ENCODE results near the gene DUS1L. TPM values are rescaled to one million over a fixed set of nuclear protein-coding genes. Genes with fewer than 3 reads are reported as not detected.

The DUS1L gene
- total RNA-seq, 1 experiment from 2014 or later = 129 TPM

DNA sequence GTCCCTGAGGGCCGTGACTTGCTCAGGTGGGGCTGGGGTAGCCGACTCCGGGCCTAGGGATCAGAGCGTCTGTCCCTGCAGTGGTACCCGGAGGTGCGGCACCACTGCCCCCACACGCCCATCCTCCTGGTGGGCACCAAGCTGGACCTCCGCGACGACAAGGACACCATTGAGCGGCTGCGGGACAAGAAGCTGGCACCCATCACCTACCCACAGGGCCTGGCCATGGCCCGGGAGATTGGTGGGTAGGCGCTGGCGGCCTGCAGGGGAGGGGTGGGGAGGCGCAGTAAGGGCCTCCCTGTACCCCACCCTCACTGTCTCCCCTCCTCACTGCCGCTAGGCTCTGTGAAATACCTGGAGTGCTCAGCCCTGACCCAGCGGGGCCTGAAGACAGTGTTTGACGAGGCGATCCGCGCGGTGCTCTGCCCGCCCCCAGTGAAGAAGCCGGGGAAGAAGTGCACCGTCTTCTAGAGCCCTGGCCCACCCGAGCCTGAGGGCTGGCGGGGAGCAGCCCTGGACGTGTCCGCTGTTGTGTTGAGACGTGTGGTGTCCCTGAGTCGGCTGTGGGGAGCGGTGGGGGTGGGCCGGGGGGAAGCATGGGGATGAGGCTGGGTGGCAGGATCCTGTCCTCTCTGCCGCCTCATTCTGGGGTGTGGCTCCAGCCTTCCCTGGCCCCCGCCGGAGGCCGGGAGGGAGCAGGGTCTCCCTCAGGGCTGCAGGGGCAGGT, 32.1 kb downstream of the DUS1L start:
- Mint-ChIP-seq H3K4me3 (ENCODE audit: unreplicated experiment) (peak overlapping the region; percentile 66), H3K4me1 (ENCODE audit: low read depth, unreplicated experiment) (peaks cover 11% of the 10 kb centered on the region), H3K36me3 (ENCODE audit: insufficient read depth, unreplicated experiment) (peaks cover 43% of the 10 kb centered on the region), H3K9me3 (ENCODE audit: unreplicated experiment) (no peaks in the 10 kb centered on the region), H3K27ac (ENCODE audit: unreplicated experiment) (peak overlapping the region; percentile 69), H3K27me3 (ENCODE audit: insufficient read depth, unreplicated experiment) (no peaks in the 10 kb centered on the region)
- DNase-seq = no peak
- ChIA-PET CTCF (interaction anchor here (1.5 kb wide), 1 partner anchor 74 kb away, joined by 6 read pairs; no protein-coding TSS in a partner anchor), POLR2A (no interaction called here)
- Histone ChIP-seq H3K4me1 (peaks cover 28% of the 10 kb centered on the region), H3K27me3 (replicated peaks; ENCODE audit: control insufficient read depth, insufficient read depth, low read length) (no peaks in the 10 kb centered on the region), H3K36me3 (ENCODE audit: control insufficient read depth, insufficient read depth, low read length) (no peaks in the 10 kb centered on the region; the same call in 1 of the 2 replicates), H3K4me3 (ENCODE audit: low read depth, low read length) (no peak overlapping the region), H3K9me3 (no peaks in the 10 kb centered on the region)
- TF ChIP-seq, protein P1, sequence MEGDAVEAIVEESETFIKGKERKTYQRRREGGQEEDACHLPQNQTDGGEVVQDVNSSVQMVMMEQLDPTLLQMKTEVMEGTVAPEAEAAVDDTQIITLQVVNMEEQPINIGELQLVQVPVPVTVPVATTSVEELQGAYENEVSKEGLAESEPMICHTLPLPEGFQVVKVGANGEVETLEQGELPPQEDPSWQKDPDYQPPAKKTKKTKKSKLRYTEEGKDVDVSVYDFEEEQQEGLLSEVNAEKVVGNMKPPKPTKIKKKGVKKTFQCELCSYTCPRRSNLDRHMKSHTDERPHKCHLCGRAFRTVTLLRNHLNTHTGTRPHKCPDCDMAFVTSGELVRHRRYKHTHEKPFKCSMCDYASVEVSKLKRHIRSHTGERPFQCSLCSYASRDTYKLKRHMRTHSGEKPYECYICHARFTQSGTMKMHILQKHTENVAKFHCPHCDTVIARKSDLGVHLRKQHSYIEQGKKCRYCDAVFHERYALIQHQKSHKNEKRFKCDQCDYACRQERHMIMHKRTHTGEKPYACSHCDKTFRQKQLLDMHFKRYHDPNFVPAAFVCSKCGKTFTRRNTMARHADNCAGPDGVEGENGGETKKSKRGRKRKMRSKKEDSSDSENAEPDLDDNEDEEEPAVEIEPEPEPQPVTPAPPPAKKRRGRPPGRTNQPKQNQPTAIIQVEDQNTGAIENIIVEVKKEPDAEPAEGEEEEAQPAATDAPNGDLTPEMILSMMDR (IDR thresholded peaks at IDR 0.05; ENCODE audit: insufficient read depth in 1 of 2, low read depth in 1 of 2, low read length in 1 of 2, severe bottlenecking in 1 of 2, unreplicated experiment in 1 of 2) = no peak
- intact Hi-C loops (cut with micrococcal nuclease; ENCODE audit: unreplicated experiment) = loop anchor here (2.0 kb wide), 1 partner anchor 71 kb away; no protein-coding TSS in a partner anchor
- BruUV-seq (replicated peaks) = no TSS peak

DNA sequence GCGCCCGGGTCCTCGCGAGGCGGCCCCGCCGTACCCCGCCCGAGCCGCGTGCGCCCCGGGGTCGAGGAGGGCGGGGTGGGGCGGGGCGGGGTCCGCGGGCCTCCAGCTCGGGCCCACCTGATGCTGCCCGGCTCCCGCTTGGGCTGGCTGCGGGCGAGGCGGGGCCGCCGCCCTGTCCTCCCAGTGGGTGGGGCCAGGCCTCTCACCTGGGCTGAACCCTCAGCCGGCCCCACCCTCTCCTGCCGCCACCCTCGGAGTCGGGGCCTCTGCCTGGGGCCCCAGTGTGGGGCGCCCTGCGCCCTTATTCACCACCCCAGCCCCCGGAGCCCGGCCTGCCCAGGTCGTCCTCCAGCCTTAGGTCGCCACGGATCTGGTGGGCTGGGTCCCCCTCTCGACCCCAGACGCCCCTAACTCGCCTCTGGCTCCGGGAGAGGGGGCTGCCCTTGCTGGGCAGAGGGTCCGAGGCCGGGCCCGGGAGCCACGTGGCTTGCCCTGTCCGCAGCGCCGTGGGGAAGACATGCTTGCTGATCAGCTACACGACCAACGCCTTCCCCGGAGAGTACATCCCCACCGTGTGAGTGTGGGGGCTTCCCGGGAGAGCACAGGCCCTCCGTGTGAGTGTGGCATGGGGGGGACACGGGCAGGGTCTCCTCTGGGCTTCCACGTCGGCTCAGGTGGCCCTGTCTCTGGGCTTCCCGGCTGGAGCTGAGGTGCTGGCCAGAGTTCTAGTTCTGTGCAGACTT, 33.5 kb downstream of the DUS1L start:
- ChIA-PET CTCF (interaction anchor here (0.8 to 2.7 kb wide), 5 partner anchors 9 to 104 kb away, joined by 3 to 36 read pairs (median 6); partner anchors contain the start of genes CENPX and LRRC45), POLR2A (interaction anchor here (1.9 to 2.2 kb wide), 2 partner anchors 10 to 66 kb away, joined by 8 to 12 read pairs; partner anchors contain the start of genes CENPX, FASN and LRRC45)
- Histone ChIP-seq H3K4me1 (peaks cover 24% of the 10 kb centered on the region), H3K4me3 (ENCODE audit: low read depth, low read length) (peak overlapping the region; percentile 64), H3K27me3 (replicated peaks; ENCODE audit: control insufficient read depth, insufficient read depth, low read length) (no peaks in the 10 kb centered on the region), H3K36me3 (ENCODE audit: control insufficient read depth, insufficient read depth, low read length) (peaks cover 2% of the 10 kb centered on the region; the same call in 1 of the 2 replicates), H3K9me3 (no peaks in the 10 kb centered on the region)
- peak; percentile 88 to 91 for DNase-seq
- Mint-ChIP-seq H3K27me3 (ENCODE audit: insufficient read depth, unreplicated experiment) (no peaks in the 10 kb centered on the region), H3K9me3 (ENCODE audit: unreplicated experiment) (no peaks in the 10 kb centered on the region), H3K36me3 (ENCODE audit: insufficient read depth, unreplicated experiment) (peaks cover 35% of the 10 kb centered on the region), H3K4me3 (ENCODE audit: unreplicated experiment) (peak overlapping the region; percentile 66), H3K4me1 (ENCODE audit: low read depth, unreplicated experiment) (peaks cover 11% of the 10 kb centered on the region), H3K27ac (ENCODE audit: unreplicated experiment) (peak overlapping the region; percentile 69)
- BruUV-seq (replicated peaks) = TSS peak; percentile 63
- TF ChIP-seq, protein P1 (IDR thresholded peaks at IDR 0.05; ENCODE audit: insufficient read depth in 1 of 2, low read depth in 1 of 2, low read length in 1 of 2, severe bottlenecking in 1 of 2, unreplicated experiment in 1 of 2) = no peak
- intact Hi-C loops (cut with micrococcal nuclease; ENCODE audit: unreplicated experiment) = loop anchor here (2.0 kb wide), 1 partner anchor 73 kb away; no protein-coding TSS in a partner anchor

DNA sequence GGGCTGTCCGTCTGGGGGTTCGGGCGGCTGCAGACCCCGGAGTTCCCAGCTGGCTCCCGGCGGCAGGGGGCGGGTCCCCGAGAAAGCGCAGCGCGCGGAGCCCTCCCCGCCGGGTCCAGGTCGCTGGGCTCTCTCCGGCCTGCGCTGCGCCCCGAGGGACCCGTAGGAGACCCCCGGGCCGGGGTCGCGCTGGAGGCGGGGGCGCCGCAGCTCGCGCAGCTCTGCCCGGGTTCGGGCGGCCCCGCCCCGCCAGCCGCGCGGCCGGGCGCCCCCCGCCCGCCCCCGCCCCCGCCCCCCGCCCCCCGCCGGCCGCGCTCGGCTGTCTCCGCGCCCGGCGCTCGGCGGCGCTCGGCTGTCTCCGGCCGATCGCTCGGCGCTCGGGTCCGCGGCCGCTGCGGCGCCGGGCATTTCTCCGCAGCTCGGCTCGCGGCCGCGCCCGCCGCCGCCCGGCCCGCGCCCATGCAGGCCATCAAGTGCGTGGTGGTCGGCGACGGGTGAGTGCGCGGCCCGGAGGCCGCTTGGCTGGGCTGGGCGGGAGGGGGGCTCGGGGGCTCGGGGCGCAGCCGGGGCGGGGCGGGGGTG, 34.2 kb downstream of the DUS1L start, which contains the start of gene RAC3:
Gene RAC3, plus strand, starts transcription at position 376 of the 582 bp plus-strand sequence. Its CDS starts 84 bp downstream, at position 460.
- BruUV-seq (replicated peaks) = no TSS peak
- Histone ChIP-seq H3K36me3 (ENCODE audit: control insufficient read depth, insufficient read depth, low read length) (peaks cover 2% of the 10 kb centered on the region; the same call in 1 of the 2 replicates), H3K4me3 (ENCODE audit: low read depth, low read length) (peak within 1 kb of the TSS; percentile 64), H3K4me1 (peaks cover 20% of the 10 kb centered on the region), H3K27me3 (replicated peaks; ENCODE audit: control insufficient read depth, insufficient read depth, low read length) (no peaks in the 10 kb centered on the region), H3K9me3 (no peaks in the 10 kb centered on the region)
- DNase-seq = peak in 1 of 2 experiments; percentile 72
- Mint-ChIP-seq H3K4me1 (ENCODE audit: low read depth, unreplicated experiment) (peaks cover 11% of the 10 kb centered on the region), H3K36me3 (ENCODE audit: insufficient read depth, unreplicated experiment) (peaks cover 34% of the 10 kb centered on the region), H3K4me3 (ENCODE audit: unreplicated experiment) (peak within 1 kb of the TSS; percentile 85), H3K9me3 (ENCODE audit: unreplicated experiment) (no peaks in the 10 kb centered on the region), H3K27ac (ENCODE audit: unreplicated experiment) (peak within 1 kb of the TSS; percentile 80), H3K27me3 (ENCODE audit: insufficient read depth, unreplicated experiment) (no peaks in the 10 kb centered on the region)
- intact Hi-C loops (cut with micrococcal nuclease; ENCODE audit: unreplicated experiment) = no loop called here
- ChIA-PET CTCF (interaction anchor here (0.8 to 2.7 kb wide), 7 partner anchors 10 to 103 kb away, joined by 3 to 36 read pairs (median 7); partner anchors contain the start of genes CENPX and LRRC45), POLR2A (interaction anchor here (0.6 to 2.2 kb wide), 5 partner anchors 9 to 198 kb away, joined by 4 to 12 read pairs (median 4); partner anchors contain the start of genes CENPX, FASN, LRRC45 and MCRIP1)
- TF ChIP-seq, protein P1 (IDR thresholded peaks at IDR 0.05; ENCODE audit: insufficient read depth in 1 of 2, low read depth in 1 of 2, low read length in 1 of 2, severe bottlenecking in 1 of 2, unreplicated experiment in 1 of 2) = no peak
